Astrocyte (in vitro differentiated cells and primary cell): ENCODE results near the gene WHRN.

Source experiments
- CTCF ChIP-seq: IDR thresholded peaks from 2 replicates; pipeline ENCODE4 v1.5.1; 2011; ENCODE audit warnings: low read depth, mild to moderate bottlenecking, inconsistent platforms, low read length, moderate library complexity; ENCODE audit not compliant: insufficient read depth
- EZH2 ChIP-seq: IDR thresholded peaks from 2 replicates; pipeline ENCODE4 v1.6.1; 2012; ENCODE audit warnings: mild to moderate bottlenecking, low read length, inconsistent platforms; ENCODE audit not compliant: insufficient read depth

- peak; percentile 45 for TF ChIP-seq EZH2
- TF ChIP-seq CTCF: peak; percentile 14
These were observed 709 bp downstream of the WHRN start for GRCh38 chr9:114504341-114505186.
